CMK (cell line): ENCODE measurements around the gene GKN1.

ENCODE experiments used
- DNase-seq: peaks from one replicate; pipeline ENCODE4 v3.0.0-alpha.2; 2010; ENCODE audit warnings: low read depth

Gene GKN1

DNA sequence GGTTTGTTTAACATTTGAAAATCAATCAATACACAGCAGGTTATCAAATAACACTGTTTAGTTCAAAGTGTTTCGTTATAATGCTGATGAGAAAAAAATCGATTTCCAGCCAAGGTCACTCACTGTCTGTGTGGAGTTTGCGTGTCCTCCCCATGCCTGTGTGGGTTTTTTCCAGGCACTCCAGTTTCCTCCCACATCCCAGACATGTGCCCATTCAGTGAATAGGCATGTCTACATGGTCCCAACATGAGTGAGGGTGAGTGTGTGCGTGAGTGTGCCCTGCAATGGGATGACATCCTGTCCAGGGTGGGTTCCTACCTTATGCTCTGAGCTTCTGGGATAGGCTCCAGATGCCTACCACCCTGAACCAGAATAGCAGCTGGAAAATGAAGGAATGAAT, 13.1 kb upstream of the GKN1 start:
- no peak for DNase-seq

DNA sequence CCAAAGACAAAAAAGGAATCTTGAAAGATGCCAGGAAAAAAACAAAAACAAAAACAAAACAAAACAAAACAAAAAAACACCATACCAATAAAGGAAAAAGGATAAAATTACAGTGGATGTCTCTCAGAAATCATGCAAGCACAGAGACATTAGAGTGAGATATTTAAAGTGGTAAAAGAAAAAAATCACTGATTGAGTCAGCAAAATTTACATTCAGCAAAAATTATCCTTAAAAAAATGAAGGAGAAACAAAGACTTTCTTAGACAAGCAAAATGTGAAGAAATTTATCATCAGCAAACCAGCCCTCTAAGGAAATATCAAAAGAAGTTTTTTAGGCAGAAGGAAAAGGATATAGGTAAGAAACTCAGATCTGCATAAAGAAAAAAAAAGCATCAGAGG, 10.2 kb upstream of the GKN1 start:
- DNase-seq: no peak

DNA sequence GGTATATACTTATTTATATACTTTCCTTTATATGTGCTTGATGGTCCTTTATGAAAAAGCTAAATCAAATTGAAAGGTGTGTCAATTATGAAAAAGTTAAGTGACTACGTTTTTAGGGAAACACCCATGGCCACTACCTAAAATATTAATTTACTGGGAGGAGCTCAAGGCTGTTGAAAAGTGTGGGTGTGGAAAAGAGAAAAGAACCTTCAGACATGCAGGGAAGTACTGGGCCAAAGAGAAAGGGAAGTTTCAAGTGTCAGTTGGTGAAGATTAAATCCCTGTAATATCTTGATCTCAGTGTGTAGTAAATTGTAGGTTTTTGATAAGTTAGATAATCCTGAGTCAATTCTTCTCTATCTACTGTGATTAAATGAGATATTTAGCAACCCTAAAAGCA, 6.2 kb upstream of the GKN1 start:
- DNase-seq: no peak

DNA sequence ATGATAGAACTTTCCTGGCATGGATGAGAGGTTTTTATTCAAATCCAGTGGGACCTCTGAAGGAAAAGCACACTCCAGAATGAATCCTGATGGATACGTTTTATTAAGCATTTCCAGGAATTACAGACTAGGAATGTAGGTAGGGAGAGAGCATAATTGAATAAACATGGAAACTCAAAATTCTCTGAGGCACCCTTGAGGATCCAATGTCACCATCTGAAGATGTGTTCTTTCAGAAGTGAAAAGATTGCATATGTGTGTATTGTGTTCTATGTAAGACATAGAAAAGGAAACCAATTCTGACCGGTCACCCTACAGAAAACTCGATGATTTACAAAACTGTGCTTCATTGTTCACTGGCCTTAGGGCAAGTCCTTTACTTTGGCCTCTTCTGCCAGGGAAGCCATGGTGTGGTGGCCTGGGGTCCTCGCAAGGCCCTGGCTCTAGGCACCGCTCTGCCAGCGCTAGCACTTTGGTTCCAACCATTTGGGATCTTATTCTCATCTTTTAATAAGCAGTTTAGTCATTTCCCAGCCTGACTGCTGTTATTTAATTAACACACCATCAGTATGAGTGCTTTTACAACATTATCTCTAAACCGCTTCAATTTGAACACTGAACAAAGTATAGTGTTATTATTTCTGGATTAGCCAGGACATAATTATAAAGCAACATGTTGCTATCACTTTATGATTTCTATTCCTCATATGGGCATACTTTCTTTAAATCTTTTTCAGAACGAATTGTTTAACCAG, 4.5 kb upstream of the GKN1 start:
- no peak for DNase-seq

DNA sequence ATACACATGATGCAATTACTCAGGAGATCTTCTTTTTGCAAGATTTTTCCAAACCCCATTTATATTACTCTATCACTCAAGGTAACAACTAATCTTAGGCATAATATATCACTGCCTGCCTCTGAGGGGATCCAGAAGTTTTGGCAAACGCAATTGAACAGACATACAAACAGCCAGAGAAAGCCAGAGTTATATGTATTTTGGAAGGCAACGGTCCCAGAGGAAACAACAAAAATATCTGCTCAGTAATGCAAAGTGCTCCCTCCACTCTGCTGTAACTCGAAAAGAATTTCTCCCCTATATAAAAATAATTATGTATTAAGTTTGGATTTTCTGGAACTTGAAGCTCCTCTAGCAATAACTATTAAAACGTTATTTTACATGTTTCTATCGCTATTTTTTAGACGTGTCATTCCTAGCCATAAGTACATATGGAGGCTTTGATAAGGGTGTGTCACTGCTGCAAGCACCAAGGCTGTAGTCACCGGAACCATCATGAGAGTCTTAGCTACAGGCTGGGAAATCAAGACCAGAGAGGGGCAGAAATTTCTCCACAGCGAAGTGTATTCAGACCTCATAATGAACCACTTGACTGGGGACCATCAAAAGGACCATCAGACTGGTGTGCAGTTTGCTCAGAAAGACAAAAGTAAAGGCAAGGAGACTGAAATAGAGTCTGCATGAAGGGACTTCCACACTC, 3.7 kb upstream of the GKN1 start:
- no peak for DNase-seq

DNA sequence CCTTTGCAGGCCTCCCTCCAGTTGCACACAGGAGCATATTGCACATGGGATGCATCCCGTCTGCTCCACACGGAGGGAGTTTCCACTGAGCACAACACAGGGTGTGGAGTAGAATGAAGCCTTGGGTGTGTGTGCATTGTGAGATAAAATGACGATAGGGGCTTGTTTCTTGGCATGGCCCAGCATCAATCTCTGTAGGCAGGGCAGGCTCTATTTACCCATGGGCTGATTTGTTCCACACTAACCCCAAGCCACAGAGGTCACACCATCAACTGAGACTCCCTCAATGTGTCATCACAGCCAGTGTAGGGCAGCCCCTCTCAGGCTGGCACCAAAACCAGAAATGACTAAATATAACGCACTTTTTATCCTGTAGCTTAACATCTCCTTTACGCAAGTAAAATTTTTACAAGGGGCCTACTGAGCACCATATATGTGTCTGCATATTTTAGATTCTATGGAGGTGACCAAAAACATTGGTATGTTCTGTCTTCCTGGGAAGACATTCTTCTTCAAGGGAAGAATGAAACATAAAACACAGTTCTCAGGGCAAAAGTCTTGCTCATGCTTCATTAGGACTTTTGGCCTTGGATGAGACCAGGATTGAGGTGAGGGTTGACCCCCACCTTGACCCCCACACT, 2.7 kb upstream of the GKN1 start:
- DNase-seq: no peak

DNA sequence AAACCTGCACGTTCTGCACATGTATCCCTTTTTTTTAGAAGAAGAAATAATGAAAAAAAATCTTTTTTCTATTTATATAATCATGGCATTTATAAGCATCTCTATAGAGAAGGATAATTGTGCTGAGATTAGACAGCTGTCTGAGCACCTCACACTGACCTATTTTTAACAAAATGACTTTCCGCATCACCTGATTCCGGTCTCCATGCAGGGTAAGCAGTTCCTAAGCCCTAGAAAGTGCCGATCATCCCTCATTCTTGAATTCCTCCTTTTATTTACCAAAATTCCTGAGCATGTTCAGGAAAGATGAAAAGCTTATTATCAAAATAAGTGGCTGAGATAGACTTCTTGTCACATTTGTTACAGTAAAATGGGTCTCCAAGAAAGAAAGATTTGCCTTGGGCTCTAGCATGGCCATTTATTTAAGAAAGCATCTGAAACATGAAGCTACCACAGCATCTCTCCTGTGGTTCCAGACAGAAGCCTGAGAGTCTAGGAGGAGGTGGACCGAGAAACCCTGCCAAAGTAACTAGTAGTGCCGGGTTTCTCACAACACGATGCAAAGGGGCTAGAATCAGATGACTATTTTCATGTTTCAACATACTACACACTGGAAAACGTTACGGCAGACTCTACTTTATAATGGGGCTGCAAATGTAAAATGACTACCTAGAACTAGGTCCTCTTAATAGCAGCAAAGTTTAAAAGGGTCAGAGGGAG, 670 bp downstream of the GKN1 start:
- no peak for DNase-seq

DNA sequence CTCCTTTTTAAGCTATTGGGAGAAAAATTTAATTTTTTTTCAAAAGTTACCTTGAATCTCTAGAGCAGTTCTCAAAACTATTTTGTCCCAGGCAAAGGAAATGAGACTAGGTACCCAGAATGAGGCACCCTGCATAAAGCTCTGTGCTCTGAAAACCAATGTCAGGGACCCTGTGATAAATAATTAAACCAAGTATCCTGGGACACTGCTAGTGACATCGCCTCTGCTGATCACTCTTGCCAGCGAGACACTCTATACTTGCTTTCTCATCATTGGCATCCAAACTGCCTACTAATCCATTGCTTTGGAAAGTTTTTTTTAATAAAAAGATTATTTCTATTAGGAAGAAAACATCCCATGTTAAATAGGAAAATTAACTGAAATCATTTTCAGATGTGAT, 1.4 kb downstream of the GKN1 start:
- no peak for DNase-seq

DNA sequence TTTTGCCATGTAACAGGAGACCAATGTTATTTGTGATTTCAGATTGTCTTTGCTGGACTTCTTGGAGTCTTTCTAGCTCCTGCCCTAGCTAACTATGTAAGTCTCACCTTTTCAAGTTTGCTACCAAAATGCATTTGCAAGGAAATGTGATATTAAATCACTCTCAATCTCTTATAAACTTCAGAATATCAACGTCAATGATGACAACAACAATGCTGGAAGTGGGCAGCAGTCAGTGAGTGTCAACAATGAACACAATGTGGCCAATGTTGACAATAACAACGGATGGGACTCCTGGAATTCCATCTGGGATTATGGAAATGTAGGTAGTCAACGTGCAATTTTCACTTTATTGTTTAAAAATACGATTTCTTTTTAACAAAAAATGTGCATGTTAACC, 3.0 kb downstream of the GKN1 start:
- no peak for DNase-seq

DNA sequence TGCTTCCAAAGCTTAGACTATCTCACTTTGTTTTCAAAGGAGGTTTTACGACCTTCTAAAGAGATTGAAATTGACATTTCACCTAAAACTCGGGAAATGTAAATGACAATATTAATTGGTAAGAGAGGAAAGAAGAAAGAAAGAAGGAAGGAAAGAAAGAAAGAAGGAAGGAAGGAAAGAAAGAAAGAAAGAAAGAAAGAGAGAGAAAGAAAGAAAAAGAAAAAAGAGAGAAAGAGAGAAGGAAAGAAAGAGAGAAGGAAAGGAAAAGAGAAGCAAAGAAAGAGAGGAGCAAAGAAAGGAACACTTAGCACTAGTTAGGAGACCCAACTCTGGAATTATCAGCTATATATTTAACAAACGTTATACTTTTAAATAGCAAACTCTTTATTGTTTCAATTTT, 3.7 kb downstream of the GKN1 start:
- no peak for DNase-seq

DNA sequence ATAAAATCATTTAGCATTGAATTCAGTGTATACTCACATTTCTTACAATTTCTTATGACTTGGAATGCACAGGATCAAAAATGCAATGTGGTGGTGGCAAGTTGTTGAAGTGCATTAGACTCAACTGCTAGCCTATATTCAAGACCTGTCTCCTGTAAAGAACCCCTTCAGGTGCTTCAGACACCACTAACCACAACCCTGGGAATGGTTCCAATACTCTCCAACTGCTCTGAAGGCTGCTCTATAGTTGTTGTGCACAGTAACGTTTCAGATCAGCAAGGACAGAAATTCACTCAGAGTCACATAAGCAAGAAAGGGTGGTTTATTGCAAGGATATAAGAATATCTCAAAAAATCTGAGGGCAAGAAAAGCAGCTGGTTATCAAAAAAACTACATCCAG, 6.5 kb downstream of the GKN1 start:
- no peak for DNase-seq

DNA sequence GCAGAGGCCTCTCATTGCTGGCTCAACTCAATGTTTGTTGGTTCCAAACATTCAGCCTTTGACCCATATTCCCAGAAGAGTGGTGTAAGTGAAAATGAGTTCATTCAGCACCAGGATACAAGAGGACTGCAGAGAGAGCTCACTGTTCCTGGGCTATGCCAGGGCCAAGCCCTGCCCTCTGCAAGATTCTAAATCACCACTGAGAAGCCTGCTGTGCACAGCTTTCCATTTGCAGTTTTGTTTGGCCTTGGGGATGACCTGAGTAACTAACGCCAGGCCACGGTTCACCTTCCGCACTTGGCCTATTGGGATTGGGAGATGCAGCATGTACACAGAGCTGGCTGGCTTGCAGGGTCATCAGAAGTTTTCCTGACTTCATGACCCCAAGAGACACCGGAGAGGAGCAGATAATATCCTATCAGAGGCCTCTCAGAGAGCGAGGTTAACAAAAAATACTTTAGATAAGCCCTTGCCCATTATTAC, 12.6 kb downstream of the GKN1 start:
- no peak for DNase-seq

DNA sequence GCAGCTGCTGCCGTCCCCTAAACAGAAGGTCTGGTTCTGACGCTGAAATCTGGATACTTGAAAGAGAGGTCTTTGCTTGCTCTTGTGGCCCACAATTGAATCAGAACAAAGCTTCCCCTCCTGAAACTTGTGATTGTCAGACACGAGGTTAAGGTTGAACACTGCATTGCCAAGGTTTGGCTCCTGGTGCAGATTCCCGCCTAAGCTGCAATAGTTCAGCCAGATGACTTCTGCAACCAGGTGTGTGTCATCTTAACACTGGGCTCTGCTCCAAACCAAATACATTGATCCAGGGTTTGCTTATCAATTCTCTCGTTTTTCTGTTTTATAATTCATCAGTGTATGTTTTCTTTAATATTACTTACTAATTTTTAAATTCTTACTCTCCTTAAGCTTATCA, 14.6 kb downstream of the GKN1 start:
- DNase-seq: no peak

DNA sequence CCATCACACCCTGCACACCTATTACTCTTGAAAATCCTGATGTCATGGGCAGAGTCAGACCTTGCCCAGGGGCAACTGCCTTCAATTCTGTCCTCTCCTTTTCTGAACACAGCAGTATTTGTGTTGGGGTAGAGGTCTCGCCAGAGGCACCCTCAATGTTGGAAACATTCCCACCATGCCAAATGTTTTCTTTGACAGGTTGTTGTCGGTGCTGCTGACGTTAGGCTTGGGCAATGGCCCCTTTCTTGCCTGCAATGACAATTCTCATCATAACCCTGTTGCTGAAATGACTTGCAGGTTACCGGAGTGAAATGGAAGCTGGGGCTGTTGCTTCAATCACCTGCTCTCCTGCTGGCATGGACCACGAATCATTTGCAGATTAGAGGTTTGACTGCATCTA, 17.9 kb downstream of the GKN1 start:
- no peak for DNase-seq

DNA sequence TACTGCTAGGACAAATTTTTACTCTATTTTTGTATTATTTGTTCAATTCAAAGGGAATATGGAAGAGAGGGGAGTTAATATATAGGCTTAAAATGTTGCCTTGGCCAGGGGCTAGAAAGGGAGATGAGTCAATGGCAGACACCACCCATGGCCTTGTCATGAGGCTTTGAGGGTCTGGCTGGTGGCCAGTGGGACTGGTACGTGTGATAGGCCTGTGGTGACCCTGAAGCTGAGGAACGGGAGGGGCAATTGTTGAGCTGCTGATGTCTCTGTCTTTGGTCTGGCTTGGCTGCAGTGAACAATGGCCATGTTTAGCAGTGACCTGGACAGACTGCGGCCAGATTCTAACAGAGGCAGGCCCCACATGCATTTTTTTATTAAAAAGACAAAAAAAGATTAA, 18.5 kb downstream of the GKN1 start:
- no peak for DNase-seq

DNA sequence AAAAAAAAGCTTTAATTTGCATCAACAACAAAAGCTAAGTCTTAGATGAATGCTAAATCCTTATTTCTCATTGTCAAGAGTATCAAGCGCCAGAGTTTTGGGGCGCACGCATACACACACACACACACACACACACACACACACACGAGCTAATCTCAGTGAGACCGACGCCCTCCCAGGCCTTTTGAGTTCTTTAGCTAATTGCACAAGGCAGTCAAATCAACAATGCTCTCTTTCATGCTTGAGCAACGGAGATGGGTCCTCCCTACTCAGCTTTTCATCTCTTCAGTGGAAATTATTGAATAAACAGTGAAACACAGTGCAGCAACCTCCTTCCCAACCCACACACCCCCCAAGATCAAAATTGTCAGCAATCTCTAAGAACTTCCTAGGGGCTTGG, 19.2 kb downstream of the GKN1 start:
- no peak for DNase-seq

DNA sequence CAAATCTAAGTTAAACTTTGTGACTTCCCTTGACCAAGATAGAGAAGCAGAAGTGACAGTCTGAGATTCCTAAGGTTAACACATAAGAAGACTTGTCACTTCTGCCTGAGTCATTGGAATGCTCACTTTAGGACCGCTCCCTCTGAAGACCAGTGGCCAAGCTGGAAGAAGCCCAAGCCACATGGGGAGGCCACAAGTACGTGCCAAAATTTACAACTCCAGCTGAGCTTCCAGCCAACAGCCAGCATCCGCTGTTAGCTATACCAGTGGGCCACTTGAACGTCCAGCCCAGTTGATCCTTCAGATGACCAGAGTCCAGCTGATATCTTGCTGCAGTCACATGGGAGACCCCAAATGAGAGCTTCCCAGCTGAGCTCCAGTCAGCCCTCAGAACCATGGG, 20.4 kb downstream of the GKN1 start:
- DNase-seq: no peak

DNA sequence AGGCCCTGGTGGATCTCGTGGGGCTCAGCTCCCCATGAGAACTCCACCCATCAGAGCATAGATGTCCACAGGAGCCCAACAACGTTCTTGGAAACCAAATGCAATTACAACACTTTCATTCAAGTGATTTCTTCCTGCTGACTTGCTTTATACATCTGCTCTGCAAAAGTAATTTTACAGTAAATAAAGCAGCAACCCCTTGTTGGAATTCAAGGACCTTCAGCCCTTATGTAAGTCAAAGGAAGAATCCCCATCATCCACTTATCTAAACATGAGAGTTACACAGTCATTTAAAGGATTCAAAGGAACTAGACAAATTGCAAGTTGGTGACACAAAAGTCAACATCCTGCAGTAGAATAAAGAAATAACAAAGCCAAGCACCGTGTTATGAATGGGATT, 21.5 kb downstream of the GKN1 start:
- no peak for DNase-seq

DNA sequence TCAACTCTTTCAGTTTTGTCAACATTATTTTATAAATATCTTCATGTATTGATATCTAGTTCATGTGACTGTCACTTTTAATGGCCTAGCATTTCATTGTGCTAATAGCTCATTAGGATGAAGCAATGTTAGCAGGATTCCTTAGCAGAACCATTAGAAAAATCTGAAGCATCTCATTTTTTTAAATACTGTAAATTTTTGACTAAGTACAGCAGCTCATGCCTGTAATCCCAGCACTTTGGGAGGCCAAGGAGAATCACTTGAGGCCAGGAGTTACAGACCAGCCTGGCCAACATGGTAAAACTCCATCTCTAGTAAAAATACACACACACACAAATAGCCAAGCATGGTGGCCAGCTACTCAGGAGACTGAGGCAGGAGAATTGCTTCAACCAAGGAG, 23.0 kb downstream of the GKN1 start:
- no peak for DNase-seq

DNA sequence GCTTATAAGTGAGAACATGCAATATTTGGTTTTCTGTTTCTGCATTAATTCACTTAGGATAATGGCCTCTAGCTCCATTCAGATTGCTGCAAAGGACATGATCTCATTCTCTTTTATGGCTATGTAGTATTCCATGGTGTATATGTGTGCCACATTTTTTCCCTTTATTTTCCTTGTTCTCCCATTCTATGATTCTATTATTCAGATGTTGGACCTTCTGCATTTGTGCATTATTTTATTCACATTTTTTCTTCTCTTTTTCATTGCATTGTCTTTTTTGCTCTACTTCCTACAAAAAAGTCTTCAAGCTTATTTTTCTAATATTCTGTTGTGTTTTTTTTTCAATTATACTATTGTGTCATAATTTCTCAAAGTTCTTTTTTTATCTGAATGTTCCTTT, 27.4 kb downstream of the GKN1 start:
- no peak for DNase-seq

DNA sequence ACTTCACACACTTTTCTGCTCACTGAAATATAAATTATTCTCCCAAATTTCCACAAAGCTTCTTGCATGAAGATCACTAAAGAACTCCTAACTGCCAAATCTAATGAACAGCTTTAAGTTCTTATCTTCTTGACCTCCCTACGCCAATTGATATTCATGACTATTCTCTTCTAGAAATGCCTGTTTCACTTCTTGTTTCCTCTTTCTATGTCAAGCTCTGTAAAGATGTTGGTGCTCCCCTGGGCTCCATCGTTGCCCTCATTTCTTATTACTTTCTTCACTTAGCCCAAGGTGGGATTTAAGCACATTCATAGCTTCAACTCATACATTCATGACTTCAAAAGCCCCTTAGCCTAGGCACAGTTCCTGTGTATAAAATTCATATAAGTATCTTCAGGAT, 29.3 kb downstream of the GKN1 start:
- DNase-seq: no peak

DNA sequence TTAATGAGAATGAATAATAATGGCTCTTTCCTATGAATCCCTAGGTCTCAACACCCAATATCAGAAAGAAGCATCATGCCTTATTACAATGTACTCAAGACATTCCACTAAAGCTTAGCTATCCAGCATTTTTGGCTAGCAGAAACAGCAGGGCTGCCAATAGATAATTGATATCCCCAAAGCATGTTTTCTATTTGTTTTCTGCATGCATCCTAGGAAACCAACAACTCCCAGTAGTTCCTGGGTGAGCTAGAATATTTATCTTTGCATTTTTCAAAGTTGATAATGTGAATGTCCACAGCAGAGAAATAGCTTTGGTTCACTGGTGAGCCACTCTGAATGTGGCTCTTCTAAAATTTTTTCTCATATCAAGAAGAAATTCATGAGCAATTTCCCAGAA, 32.7 kb downstream of the GKN1 start:
- no peak for DNase-seq

DNA sequence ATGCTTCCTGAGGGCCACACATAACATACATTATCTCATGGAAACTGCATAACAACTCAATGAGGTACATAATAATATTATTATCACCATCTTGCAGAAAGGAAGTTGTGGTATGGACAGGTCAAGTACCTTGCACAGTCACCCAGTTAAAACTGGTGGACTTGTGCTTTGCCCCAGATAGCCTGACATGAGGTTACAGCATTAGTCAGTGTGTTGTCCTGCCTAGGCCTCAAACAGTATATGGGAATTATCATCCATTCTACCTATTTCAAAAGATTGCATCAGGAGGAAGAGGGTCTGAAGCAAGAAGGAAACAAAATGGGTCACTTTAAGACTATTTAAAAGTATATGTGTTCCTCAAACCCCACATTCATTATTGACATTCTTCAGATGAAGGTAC, 33.2 kb downstream of the GKN1 start:
- DNase-seq: peak; percentile 1
